Breast epithelium (tissue), 3 donors: ENCODE results near the gene RNF220.

Experiments
- CTCF ChIP-seq, 3 donors: fragments of 450-650 bp; IDR thresholded peaks; one replicate each; pipeline ENCODE4 v1.5.1; 2016 to 2017; ENCODE audit warnings: antibody characterized with exemption in 3 of 3, mild to moderate bottlenecking in 3 of 3, moderate library complexity in 3 of 3
- POLR2A ChIP-seq: fragments of 450-650 bp; IDR thresholded peaks from one replicate; pipeline ENCODE4 v1.6.1; 2016; ENCODE audit warnings: antibody characterized with exemption, mild to moderate bottlenecking, moderate library complexity

DNA sequence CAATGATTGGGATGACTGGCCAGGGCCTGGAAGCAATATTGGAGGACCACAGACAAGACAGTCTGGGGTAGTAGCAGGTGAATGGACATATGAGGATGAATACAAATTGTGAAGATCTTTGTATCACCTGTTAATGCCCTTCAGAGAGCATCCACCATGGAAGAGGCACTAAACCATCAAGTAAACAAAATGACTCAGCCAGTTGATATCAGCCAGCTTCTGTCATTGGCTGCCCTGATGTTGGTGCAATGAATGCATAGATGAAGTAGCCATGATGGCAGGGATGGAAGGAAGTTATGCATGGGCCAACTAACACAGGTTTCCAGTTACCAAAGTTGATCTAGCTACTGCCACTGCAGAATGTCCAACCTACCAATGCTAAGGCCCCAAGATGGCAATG lies 33.8 kb upstream of the RNF220 start:
- no peak for TF ChIP-seq CTCF (IDR thresholded peaks at IDR 0.05)
- no peak for TF ChIP-seq POLR2A
